IPS DF 4.7 (cell line): ENCODE results near the gene MPZL1.
"Not testable (repeated sequence)": the region's sequence is repeated elsewhere in the genome, so short reads cannot be mapped to it uniquely, and the experiment has no call there.

ENCODE experiments used
- DNase-seq: peaks from one replicate; pipeline ENCODE4 v3.0.0-alpha.2; 2013; ENCODE audit warnings: low spot score; ENCODE audit errors: extremely low read depth

The MPZL1 gene

DNA sequence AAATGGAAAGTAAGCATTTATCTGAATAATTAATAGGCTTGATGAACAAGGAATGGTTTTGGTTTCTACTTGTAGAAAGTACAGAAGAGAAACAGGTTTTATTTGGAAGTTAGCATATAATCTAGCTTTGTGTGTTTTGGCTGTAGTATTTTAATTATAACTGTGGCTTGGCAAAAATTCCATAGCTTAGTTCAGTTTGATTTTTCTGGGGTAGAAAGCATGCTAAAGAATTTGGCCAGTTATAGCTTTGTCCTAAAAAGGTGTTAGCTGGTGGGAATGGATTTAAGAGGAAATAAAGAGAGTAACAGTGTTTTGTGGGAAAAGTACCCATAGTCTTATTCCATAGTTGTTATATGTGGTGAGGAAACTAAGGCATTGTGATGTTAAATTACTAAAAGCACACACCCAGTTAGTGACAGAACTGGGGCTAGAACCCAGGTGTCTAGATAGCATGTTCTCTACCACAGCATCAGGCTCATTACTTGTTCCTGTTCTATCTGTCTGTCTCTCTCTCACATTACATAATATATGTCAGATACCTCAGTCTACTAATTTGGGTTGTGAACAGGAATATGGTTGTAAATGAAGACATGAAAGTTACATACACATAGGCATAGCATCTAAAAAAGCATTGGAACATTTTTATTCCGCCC is 55.0 kb downstream of the MPZL1 start:
- no peak for DNase-seq

DNA sequence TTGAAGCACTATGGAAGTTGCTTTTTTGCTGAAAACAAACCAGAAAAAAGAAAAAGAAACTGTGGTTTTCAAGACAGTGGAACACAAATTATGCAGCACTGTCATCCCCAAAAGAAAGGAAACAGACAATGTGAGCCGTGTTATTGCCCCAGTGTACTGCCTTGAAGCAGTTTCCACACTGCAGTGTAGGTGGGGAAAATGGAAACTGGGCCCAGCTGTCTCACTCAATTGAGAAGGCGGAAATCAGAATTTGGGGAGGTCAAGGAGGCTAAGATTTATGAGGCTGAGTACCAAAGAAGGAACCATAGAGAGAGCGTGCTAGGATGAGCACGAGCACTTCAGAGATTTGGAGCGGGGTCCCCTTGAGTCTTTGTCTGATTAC is 55.5 kb downstream of the MPZL1 start:
- DNase-seq, result no peak

DNA sequence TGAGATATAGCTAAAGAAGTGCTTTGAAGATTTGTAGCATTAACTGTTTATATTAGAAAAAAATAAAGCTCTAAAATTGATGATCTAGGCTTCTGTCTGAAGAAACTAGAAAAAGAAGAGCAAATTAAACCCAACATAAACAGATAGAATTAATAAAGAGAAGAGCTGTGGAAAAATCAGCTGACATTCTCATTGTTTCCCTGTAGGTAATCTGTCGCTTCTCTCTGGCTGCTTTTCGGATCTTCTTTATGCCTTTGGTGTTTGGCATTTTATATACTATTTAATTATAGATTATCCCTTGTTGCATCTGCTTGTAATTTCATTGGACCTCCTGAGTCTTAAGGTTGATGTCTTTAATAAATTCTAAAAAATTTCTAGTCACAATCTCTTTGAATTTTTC is 59.8 kb downstream of the MPZL1 start:
- DNase-seq, result no peak

DNA sequence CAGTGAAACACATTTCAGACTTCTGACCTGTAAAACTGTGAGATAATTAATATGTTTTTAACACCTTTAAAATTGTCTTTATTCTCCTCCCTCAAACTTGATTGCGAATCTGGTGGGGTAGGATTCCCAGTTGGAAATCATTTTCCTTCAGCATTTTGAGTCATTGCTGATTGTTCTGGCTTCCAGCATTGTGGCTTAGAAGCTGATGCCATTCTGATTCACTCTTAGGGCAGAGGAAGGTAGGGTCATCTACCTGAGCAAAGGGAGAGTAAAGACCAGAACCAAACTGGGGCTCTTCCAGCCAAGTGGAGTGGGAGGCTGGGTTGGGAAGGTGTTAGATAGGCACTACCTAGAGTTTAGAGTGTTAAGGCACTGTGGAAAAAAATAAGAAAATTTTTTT is 61.2 kb downstream of the MPZL1 start:
- no peak for DNase-seq

DNA sequence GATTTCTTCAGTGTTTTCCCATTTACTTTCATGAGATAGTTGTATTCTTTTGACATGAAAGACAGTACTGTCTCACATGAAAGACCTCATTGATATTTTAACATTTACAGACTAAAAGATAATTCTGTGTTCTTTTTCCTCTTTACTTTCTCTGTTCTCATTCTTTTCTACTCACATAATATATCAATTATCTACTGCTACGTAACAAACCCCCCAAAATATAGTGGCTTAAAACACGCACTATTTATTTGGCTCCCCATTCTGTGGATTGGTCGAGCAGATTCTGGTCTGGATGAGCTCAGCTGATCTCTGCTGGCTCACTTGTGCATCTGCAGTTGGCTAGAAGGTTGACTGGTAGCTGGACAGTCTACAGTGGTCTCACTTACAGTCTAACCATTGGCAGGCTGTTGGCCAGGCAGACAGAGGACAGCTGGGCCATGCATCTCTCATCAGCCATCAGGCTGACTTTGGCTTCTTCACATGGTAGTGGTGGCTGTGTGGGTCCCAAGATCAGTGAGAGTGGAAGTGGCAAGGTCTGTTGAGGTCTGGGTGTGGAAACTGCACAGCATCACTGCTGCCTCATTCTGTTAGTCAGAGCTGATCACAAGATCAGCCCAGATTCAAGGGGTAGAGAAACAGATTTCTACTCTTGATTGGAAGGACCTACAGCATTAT is 63.2 kb downstream of the MPZL1 start:
- DNase-seq, result no peak

DNA sequence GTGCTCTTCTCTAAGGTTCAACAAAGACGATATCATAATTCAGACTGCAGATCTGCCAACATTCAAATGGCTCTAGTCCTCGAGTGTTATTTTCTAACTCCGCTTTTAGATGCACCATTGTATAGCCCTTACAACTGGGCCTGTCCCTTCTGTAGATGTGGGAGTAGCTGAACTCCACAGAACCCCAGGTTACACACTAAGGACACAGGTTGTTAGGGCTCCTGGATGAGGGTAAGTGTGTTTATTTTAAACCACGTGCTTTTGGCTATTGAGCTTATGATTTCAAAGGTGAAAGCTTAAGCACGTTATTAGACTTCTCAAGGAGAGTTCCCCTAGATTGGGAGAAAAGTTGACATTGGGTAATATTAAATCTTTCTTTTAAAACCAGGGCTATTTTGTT is 64.7 kb downstream of the MPZL1 start:
- DNase-seq, result no peak

DNA sequence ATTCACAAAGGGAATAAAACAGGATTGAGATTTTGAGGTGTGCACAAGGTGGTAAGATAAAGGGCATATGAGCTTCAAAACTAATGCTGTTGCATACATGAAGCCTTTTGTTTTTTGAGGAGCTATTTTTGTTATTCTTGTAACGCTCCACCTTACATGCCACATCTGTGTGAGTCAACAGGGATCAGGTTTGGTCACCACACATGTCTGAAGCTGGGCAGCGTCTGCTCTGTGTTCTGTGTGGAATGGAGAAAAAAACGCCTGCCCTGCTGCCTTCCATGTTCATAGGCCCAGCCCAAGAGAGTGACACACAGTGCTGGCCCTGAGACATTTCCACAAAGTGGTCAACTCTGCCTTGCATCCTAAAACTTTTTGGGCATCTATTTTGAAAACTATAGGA is 67.7 kb downstream of the MPZL1 start:
- no peak for DNase-seq

DNA sequence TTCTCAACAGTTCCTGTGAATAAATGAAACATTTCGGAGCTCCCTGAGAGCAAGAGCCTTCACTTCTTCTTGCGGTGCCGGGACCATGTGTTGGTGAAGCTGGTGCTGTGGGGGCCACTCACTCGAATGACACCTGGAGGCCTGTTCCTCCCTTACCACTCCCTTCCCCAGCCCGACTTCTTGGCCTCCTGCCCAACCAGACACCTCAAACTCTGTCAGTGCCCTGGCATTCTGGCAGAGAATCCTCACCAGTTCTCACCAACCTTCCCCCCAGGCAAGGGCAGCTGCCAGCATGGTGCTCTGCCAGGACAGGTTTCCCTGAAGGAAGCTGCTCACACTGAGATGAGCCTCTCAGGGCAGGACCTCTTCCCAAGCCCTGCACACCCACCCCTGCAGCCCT is 68.3 kb downstream of the MPZL1 start:
- no peak for DNase-seq

DNA sequence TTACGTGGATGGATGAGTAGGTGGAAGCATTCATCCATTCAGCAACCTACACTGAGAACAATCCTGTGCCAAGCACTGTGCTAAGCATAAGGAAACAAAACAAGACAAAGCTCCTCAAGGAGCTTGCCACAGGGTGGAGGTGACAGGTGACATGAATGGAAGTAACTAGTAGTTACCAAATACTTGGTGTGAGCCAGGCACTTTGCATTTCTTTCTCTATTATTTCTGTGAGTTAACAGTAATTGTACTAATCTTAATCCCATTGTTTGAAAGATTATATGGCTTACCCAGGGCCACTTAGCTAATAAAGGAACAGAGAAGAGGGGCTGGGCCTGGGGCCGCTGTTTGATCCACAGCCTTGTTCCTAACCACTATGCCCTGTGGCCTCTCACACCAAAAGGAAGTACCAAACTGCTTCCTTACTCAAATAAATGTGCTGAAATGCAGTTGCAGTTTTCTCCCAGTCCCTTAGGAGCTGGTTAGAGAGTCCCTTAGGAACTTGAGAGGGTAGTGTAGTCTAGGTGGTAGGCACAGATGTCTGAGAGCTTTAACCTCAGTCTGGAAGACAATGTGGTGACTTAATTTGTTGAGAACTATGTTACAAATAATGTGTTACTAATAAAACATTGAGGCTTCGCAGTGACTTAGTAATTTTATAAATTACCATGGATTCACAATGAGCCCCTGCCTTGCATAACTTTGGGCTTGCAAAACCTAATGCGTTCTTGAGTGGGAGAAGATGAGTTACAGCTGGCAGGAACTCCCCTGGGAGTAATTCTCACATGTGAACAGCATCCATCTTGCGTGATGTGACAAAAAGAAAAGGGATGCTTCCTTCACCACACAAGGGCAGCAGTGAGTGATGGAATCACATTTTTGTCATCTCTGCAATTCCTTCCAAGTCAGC is 69.8 kb downstream of the MPZL1 start:
- no peak for DNase-seq

DNA sequence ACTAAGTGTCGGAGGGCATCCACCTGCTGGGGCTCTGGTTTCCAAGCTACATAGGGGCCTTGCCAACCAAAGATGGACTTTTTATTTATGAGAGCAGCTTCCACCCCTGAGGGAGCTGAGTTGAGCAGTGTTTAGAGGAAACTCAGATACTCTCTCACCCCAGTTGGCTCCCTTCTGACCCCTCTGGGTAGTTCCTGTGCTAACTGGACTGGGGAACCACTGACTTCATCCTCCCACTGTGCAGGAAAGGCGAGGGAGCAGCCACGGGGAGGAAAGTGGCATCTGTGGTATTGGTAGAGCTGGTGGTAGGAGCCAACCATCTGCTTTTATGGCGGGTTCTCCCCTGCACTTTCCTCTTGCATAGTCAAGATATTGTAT is 70.4 kb downstream of the MPZL1 start:
- DNase-seq, result no peak

DNA sequence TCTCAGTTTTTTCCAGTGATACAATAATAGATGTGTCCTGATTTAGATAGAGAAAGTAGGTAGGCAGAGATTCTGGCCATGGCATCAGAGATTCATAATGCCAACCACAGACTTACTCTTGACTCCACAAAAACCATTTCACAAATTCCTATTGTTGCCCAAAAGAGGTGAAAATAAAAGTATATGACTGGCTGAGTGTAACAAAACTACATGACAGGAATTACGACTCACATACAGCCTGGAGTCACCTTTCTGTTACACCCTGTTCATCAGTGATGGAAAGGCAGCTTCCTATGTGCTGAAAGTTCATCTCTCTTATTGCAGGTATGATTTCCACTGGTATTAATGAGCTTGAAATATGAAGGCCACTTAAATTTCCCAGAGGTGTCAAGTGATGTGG is 72.3 kb downstream of the MPZL1 start:
- DNase-seq, result no peak

DNA sequence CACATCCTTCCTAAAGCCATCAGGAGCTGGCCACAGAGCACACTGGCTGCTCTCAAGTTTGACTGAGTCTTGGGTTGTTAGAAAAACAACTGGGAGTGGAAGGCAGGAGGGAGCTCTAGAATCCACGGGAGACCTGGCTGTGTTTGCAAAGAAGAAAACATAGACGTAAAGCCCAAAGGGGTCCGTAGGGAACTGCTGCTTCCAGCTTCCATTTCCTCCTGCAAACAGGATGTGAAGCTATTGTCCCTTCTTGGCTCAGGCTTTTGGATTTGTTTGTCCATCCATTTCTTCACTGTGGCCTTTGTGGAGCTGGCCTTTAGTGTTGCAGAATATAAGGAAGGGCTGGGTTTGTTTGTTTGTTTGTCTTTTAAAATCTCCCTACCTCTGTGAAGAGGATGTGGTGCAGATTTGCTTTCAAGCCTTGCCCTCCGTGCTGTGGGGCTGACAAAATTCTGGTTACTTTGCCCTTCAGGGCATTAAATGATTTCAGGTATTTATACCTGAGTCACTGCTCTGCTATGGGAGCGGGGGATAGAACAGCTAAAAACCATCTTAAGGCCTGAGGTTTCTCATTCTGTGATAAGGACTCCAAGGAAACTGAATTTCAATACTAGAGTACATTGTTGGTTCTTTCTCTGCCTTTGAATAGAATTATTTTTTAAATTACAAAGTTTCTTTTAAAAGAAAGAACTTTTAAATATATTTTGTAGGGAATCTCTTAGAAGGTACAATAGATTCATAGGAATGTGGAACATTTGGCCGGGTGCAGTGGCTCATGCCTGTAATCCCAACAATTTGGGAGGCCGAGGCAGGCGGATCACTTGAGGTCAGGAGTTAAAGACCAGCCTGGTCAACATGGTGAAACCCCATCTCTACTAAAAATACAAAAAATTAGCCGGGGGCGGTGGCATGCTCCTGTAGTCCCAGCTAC is 74.3 kb downstream of the MPZL1 start:
- no peak for DNase-seq

DNA sequence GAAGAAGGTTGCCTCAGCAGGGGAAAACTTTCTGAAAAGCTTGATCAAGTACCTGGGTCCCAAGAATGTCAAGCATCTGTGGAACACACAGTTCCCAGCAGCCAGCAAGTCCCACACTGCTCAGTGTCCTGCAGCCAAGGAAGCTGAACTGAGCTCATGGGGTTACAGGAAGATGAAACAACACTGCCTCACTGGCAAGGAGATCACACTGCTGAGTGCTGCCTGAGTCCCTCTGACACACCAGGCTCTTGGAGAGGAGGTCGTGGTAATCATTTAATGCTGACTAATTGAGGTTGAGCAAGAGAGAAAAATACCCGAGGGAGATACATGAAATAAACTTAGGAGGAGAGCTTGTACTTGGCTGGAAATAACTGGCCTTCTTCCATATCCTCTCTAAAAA is 75.2 kb downstream of the MPZL1 start:
- DNase-seq, result peak; percentile 74

DNA sequence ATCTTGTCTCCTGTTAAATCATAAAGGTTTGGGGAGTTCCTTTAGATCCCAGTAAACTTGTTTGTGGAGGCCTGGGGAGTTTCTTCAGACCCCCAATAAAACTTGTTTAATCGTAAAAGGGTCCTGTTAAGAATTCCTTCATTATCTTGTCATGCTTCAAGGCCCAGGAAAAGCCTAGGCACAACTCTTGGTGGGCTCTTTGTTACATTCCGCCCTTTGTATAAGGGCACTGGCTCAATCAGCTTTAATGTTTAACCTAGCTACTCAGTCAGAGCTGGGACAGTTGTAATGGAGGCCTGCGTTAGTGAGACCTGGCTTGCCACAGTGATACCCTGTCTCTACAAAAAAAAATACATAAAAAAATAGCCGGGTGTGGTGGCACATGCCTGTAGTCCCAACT is 77.2 kb downstream of the MPZL1 start:
- DNase-seq, result no peak

DNA sequence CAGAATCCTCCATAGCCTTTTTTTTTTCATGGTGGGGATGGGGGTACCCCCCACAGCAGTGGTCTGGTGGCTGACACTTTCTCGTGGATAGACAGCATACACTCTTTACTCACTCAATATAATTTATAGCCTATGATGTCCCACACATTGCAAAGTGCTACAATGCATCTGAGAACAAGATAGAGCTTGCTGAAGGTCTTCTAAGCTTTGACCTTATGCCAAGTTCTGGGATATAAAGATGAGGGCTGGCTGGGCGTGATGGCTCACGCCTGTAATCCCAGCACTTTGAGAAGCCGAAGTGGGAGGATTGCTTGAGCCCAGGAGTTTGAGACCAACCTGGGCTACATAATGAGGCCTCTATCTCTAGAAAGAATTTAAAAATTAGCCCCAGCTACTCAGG is 78.0 kb downstream of the MPZL1 start:
- no peak for DNase-seq

DNA sequence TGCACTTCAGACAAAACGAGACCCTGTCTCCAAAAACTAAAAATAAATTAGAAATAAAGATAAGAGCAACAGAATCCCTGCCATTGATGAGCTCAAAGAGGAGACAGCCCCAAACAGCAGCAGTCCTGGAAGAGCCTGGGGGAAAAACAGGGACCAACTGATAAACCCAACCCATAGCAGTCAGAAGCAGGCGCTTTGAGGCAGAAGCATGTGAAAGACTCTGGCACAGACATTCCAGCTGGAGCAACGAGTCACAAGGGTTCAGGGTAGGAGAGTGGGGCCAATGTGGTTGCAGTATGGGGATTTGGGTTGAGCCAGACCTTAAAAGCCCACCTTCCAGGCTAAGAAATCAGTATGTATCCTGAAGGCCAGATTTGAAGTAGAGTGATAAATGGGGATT is 78.5 kb downstream of the MPZL1 start:
- DNase-seq, result no peak

DNA sequence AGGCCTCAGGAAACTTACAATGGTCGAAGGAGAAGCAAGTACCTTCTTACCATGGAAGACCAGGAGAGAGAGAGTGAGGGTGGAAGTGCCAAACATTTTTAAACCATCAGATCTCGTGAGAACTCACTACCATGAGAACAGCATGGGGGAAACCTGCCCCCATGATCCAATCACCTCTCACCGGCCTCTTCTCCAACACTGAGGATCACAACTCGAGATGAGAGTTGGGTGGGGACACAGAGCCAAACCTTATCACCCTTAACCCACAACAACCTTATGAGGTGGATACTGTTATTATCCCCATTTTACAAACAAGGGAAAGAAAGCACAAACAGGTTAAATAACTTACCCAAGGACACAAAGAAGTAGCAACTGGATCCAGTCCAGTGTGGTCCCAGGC is 80.5 kb downstream of the MPZL1 start:
- DNase-seq, result no peak

DNA sequence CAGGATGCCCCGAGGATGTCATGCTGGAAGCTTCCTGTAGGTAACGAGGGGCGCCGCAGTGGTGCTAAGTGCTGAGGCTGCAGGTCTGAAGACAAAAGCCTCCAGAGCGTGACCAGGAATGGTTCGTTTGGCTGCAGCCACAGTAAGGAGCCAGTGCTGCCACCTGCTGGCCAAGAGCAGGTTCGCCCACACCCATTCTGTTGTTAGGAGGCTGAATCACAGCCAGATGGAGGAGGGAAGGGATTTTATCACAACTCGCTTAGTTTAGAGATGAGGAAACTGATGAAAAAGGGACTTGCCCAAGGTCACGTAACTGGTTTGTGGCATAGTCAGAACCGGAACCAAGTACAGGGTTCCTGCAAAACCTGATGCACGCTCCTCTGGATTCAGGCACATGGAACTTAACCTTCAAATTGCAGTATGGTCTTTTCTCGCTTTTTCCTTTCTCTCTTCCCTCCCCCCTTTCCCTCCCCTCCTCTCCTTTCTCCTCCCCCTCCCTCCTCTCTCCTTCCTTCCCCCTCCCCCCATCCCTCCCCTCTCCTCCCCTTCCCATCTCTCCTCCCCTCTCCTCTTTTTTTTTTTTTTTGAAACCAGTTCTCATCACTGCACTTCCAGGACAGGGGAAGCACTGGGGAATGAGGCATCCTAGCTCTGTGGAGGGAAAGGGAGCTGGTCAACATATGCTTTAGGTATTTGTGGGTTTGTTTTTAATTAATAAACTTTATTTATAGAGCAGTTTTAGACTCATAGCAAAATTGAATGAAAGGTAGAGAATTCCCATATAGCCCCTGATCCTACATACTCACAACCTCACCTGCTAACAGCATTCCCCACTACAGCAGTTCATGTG is 81.8 kb downstream of the MPZL1 start:
- DNase-seq, result peak; percentile 95

DNA sequence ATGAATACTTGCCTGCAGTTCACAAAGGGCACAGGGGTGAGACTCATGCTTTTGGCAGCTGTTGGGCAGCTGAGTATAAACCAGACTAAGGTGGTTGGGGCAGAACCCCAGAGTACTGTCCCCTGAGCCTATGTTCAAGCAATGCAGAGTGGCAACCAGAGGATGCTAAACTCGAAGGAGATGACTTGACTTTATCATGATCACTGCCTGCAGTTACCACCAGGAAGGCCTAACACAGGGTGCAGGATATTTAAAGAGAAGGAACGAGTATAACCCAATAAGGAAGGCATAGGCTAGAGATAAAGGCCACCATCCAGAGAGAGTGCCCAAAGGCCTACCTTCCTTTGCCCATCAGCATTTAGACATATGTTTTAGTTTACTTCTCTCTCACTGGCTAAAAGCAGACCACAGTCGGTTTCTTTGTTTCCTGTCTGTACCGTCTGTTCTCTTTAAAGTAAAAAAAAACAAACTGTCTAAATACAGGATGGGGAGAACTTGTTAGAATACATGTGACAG is 83.3 kb downstream of the MPZL1 start:
- DNase-seq, result no peak

DNA sequence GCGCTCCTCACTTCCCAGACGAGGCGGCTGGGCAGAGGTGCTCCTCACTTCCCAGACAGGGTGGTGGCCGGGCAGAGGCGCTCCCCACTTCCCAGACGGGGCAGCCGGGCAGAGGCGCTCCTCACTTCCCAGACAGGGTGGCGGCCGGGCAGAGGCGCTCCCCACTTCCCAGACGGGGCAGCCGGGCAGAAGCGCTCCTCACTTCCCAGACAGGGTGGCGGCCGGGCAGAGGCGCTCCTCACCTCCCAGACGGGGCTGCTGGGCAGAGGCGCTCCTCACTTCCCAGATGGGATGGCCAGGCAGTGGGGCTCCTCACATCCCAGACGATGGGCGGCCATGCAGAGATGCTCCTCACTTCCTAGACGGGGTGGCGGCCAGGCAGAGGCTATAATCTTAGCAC is 84.5 kb downstream of the MPZL1 start:
- not testable (repeated sequence) for DNase-seq
